Measurements from ENCODE around the gene IL5RA. TPM values are rescaled to one million over a fixed set of nuclear protein-coding genes. Genes with fewer than 3 reads are reported as not detected.

Gene IL5RA
- total RNA-seq, 1 donor from 2014 or later: not detected

GRCh38 chr3:3107181-3107580 lies 3.0 kb downstream of the IL5RA start:
- no peak for TF ChIP-seq CTCF (IDR thresholded peaks at IDR 0.05; ENCODE audit: unreplicated experiment)
- H3K4me1 Mint-ChIP-seq: peaks cover 4% of the 10 kb centered on the region
- H3K9me3 Mint-ChIP-seq: no peaks in the 10 kb centered on the region
- no peak overlapping the region for H3K27ac Mint-ChIP-seq
- H3K27me3 Mint-ChIP-seq (ENCODE audit: low read depth): peaks cover 15% of the 10 kb centered on the region
- no peak overlapping the region for H3K4me3 Mint-ChIP-seq
- H3K36me3 Mint-ChIP-seq: no peaks in the 10 kb centered on the region
- DNase-seq (ENCODE audit: low spot score in 2 of 2, unreplicated experiment in 2 of 2): no peak

GRCh38 chr3:3105815-3106214 lies 4.4 kb downstream of the IL5RA start:
- Mint-ChIP-seq H3K4me1 (peaks cover 4% of the 10 kb centered on the region), H3K27ac (no peak overlapping the region), H3K4me3 (no peak overlapping the region), H3K27me3 (ENCODE audit: low read depth) (peaks cover 15% of the 10 kb centered on the region), H3K9me3 (no peaks in the 10 kb centered on the region), H3K36me3 (no peaks in the 10 kb centered on the region)
- DNase-seq (ENCODE audit: low spot score in 2 of 2, unreplicated experiment in 2 of 2): no peak
- TF ChIP-seq CTCF (IDR thresholded peaks at IDR 0.05; ENCODE audit: unreplicated experiment): no peak

GRCh38 chr3:3105246-3105645 lies 4.9 kb downstream of the IL5RA start:
- Mint-ChIP-seq H3K9me3 (no peaks in the 10 kb centered on the region), H3K27me3 (ENCODE audit: low read depth) (peaks cover 15% of the 10 kb centered on the region), H3K4me1 (peaks cover 2% of the 10 kb centered on the region), H3K36me3 (no peaks in the 10 kb centered on the region), H3K4me3 (no peak overlapping the region), H3K27ac (no peak overlapping the region)
- no peak for TF ChIP-seq CTCF (IDR thresholded peaks at IDR 0.05; ENCODE audit: unreplicated experiment)
- no peak for DNase-seq (ENCODE audit: low spot score in 2 of 2, unreplicated experiment in 2 of 2)

- TF ChIP-seq CTCF (IDR thresholded peaks at IDR 0.05; ENCODE audit: unreplicated experiment): no peak
- Mint-ChIP-seq H3K4me3 (no peak overlapping the region), H3K36me3 (no peaks in the 10 kb centered on the region), H3K27ac (no peak overlapping the region), H3K9me3 (no peaks in the 10 kb centered on the region), H3K4me1 (no peaks in the 10 kb centered on the region), H3K27me3 (ENCODE audit: low read depth) (peaks cover 11% of the 10 kb centered on the region)
- DNase-seq (ENCODE audit: low spot score in 2 of 2, unreplicated experiment in 2 of 2): no peak
Observed at GRCh38 chr3:3102751-3103150, 7.4 kb downstream of the IL5RA start.

- Mint-ChIP-seq H3K9me3 (no peaks in the 10 kb centered on the region), H3K4me1 (no peaks in the 10 kb centered on the region), H3K27me3 (ENCODE audit: low read depth) (peaks cover 12% of the 10 kb centered on the region), H3K36me3 (no peaks in the 10 kb centered on the region), H3K27ac (no peak overlapping the region), H3K4me3 (no peak overlapping the region)
- TF ChIP-seq CTCF (IDR thresholded peaks at IDR 0.05; ENCODE audit: unreplicated experiment): no peak
- no peak for DNase-seq (ENCODE audit: low spot score in 2 of 2, unreplicated experiment in 2 of 2)
Observed at GRCh38 chr3:3101660-3102458, 8.3 kb downstream of the IL5RA start.
